Measurements from ENCODE around the gene AXDND1.
"Not testable (repeated sequence)": the region's sequence is repeated elsewhere in the genome, so short reads cannot be mapped to it uniquely, and the experiment has no call there.

Gene AXDND1

GRCh38 chr1:179447489-179447888 is 81.7 kb downstream of the AXDND1 start:
- Histone ChIP-seq H3K9me3 (ENCODE audit: insufficient read depth, low read depth, low read length) (no peaks in the 10 kb centered on the region), H3K36me3 (ENCODE audit: control insufficient read depth in 1 of 2, insufficient read depth in 2 of 2, low read length in 2 of 2) (no peaks in the 10 kb centered on the region), H3K9ac (ENCODE audit: low read length) (no peak overlapping the region), H3K18ac (ENCODE audit: low read length) (no peak overlapping the region), H4K91ac (ENCODE audit: low read depth, low read length) (no peak overlapping the region), H3K4me2 (ENCODE audit: low read length) (no peak overlapping the region), H4K12ac (ENCODE audit: low read depth, low read length) (no peak overlapping the region), H2BK120ac (ENCODE audit: insufficient read depth, low read length, poor library complexity) (no peak overlapping the region), H3K23ac (ENCODE audit: low read length) (no peak overlapping the region), H3K4me1 (ENCODE audit: control insufficient read depth in 1 of 2, insufficient read depth in 2 of 2, low read length in 2 of 2) (no peaks in the 10 kb centered on the region), H2AK5ac (ENCODE audit: low read length) (no peak overlapping the region), H3K4me3 (ENCODE audit: low read depth, low read length) (no peak overlapping the region), H3K79me2 (ENCODE audit: control insufficient read depth, insufficient read depth, low read length, poor library complexity) (no peaks in the 10 kb centered on the region), H3K4ac (ENCODE audit: low read depth, low read length) (no peak overlapping the region), H2BK12ac (ENCODE audit: low read length) (no peak overlapping the region), H2BK5ac (ENCODE audit: low read depth, low read length, poor library complexity) (no peak overlapping the region), H3K27me3 (ENCODE audit: insufficient read depth, low read length) (no peaks in the 10 kb centered on the region), H3K27ac (ENCODE audit: low read depth, low read length) (no peak overlapping the region), H3K14ac (ENCODE audit: low read length) (no peak overlapping the region), H2AFZ (ENCODE audit: insufficient read depth, low read length, poor library complexity) (no peak overlapping the region), H4K8ac (ENCODE audit: low read depth, low read length) (no peak overlapping the region), H3K79me1 (ENCODE audit: low read length) (no peaks in the 10 kb centered on the region)
- WGBS (ENCODE audit: extremely low coverage, insufficient coverage, insufficient read length) = no CpG with 5 or more reads among the region's 3 CpGs
- DNase-seq = peak in 1 of 2 donors; percentile 63

- H2AK5ac ChIP-seq (ENCODE audit: low read length) = no peak overlapping the region
- H3K4me2 ChIP-seq (ENCODE audit: low read length) = no peak overlapping the region
- no peak overlapping the region for H3K18ac ChIP-seq (ENCODE audit: low read length)
- no peak overlapping the region for H3K23ac ChIP-seq (ENCODE audit: low read length)
- no peaks in the 10 kb centered on the region for H3K36me3 ChIP-seq (ENCODE audit: control insufficient read depth in 1 of 2, insufficient read depth in 2 of 2, low read length in 2 of 2)
- no peaks in the 10 kb centered on the region for H3K9me3 ChIP-seq (ENCODE audit: insufficient read depth, low read depth, low read length)
- no peaks in the 10 kb centered on the region for H3K27me3 ChIP-seq (ENCODE audit: insufficient read depth, low read length)
- H3K9ac ChIP-seq (ENCODE audit: low read length) = no peak overlapping the region
- no peak overlapping the region for H3K4ac ChIP-seq (ENCODE audit: low read depth, low read length)
- no peak for DNase-seq
- H3K4me3 ChIP-seq (ENCODE audit: low read depth, low read length) = no peak overlapping the region
- no peaks in the 10 kb centered on the region for H3K79me2 ChIP-seq (ENCODE audit: control insufficient read depth, insufficient read depth, low read length, poor library complexity)
- 100% methylated on average over 1 of the region's 14 CpGs for WGBS (ENCODE audit: extremely low coverage, insufficient coverage, insufficient read length)
- no peak overlapping the region for H4K91ac ChIP-seq (ENCODE audit: low read depth, low read length)
- H3K14ac ChIP-seq (ENCODE audit: low read length) = no peak overlapping the region
- no peak overlapping the region for H4K8ac ChIP-seq (ENCODE audit: low read depth, low read length)
- no peak overlapping the region for H2AFZ ChIP-seq (ENCODE audit: insufficient read depth, low read length, poor library complexity)
- no peak overlapping the region for H2BK120ac ChIP-seq (ENCODE audit: insufficient read depth, low read length, poor library complexity)
- no peak overlapping the region for H2BK12ac ChIP-seq (ENCODE audit: low read length)
- H3K27ac ChIP-seq (ENCODE audit: low read depth, low read length) = no peak overlapping the region
- no peaks in the 10 kb centered on the region for H3K79me1 ChIP-seq (ENCODE audit: low read length)
- H3K4me1 ChIP-seq (ENCODE audit: control insufficient read depth in 1 of 2, insufficient read depth in 2 of 2, low read length in 2 of 2) = no peaks in the 10 kb centered on the region
- H2BK5ac ChIP-seq (ENCODE audit: low read depth, low read length, poor library complexity) = no peak overlapping the region
- H4K12ac ChIP-seq (ENCODE audit: low read depth, low read length) = no peak overlapping the region
These were observed 82.8 kb downstream of the AXDND1 start for GRCh38 chr1:179448437-179449149.

GRCh38 chr1:179459606-179460206 is 93.9 kb downstream of the AXDND1 start:
- WGBS (ENCODE audit: extremely low coverage, insufficient coverage, insufficient read length) = no CpG with 5 or more reads among the region's 2 CpGs
- H3K4ac ChIP-seq (ENCODE audit: low read depth, low read length); H3K14ac ChIP-seq (ENCODE audit: low read length); H3K9ac ChIP-seq (ENCODE audit: low read length); H3K4me2 ChIP-seq (ENCODE audit: low read length); H4K8ac ChIP-seq (ENCODE audit: low read depth, low read length); H3K18ac ChIP-seq (ENCODE audit: low read length); H4K91ac ChIP-seq (ENCODE audit: low read depth, low read length); H2BK120ac ChIP-seq (ENCODE audit: insufficient read depth, low read length, poor library complexity); H3K9me3 ChIP-seq (ENCODE audit: insufficient read depth, low read depth, low read length); DNase-seq; H3K27me3 ChIP-seq (ENCODE audit: insufficient read depth, low read length); H2BK12ac ChIP-seq (ENCODE audit: low read length); H4K12ac ChIP-seq (ENCODE audit: low read depth, low read length); H3K79me2 ChIP-seq (ENCODE audit: control insufficient read depth, insufficient read depth, low read length, poor library complexity); H3K27ac ChIP-seq (ENCODE audit: low read depth, low read length); H3K4me3 ChIP-seq (ENCODE audit: low read depth, low read length); H3K79me1 ChIP-seq (ENCODE audit: low read length); H2BK5ac ChIP-seq (ENCODE audit: low read depth, low read length, poor library complexity); H2AK5ac ChIP-seq (ENCODE audit: low read length); H2AFZ ChIP-seq (ENCODE audit: insufficient read depth, low read length, poor library complexity); H3K36me3 ChIP-seq (ENCODE audit: control insufficient read depth in 1 of 2, insufficient read depth in 2 of 2, low read length in 2 of 2); H3K4me1 ChIP-seq (ENCODE audit: control insufficient read depth in 1 of 2, insufficient read depth in 2 of 2, low read length in 2 of 2); H3K23ac ChIP-seq (ENCODE audit: low read length): not testable (repeated sequence)

- H2BK5ac ChIP-seq (ENCODE audit: low read depth, low read length, poor library complexity); H3K27ac ChIP-seq (ENCODE audit: low read depth, low read length); H2AFZ ChIP-seq (ENCODE audit: insufficient read depth, low read length, poor library complexity); H2BK120ac ChIP-seq (ENCODE audit: insufficient read depth, low read length, poor library complexity); H3K23ac ChIP-seq (ENCODE audit: low read length); H3K27me3 ChIP-seq (ENCODE audit: insufficient read depth, low read length); H3K4me1 ChIP-seq (ENCODE audit: control insufficient read depth in 1 of 2, insufficient read depth in 2 of 2, low read length in 2 of 2); DNase-seq; H3K4me3 ChIP-seq (ENCODE audit: low read depth, low read length); H3K9me3 ChIP-seq (ENCODE audit: insufficient read depth, low read depth, low read length); H3K14ac ChIP-seq (ENCODE audit: low read length); H3K9ac ChIP-seq (ENCODE audit: low read length); H2BK12ac ChIP-seq (ENCODE audit: low read length); H3K18ac ChIP-seq (ENCODE audit: low read length); H4K91ac ChIP-seq (ENCODE audit: low read depth, low read length); H3K36me3 ChIP-seq (ENCODE audit: control insufficient read depth in 1 of 2, insufficient read depth in 2 of 2, low read length in 2 of 2); H3K4ac ChIP-seq (ENCODE audit: low read depth, low read length); H2AK5ac ChIP-seq (ENCODE audit: low read length); H4K8ac ChIP-seq (ENCODE audit: low read depth, low read length); H4K12ac ChIP-seq (ENCODE audit: low read depth, low read length); H3K79me2 ChIP-seq (ENCODE audit: control insufficient read depth, insufficient read depth, low read length, poor library complexity); H3K4me2 ChIP-seq (ENCODE audit: low read length); H3K79me1 ChIP-seq (ENCODE audit: low read length): not testable (repeated sequence)
- WGBS (ENCODE audit: extremely low coverage, insufficient coverage, insufficient read length) = no CpG with 5 or more reads among the region's 11 CpGs
These were observed 99.9 kb downstream of the AXDND1 start for GRCh38 chr1:179465661-179466060.
